Type B pancreatic cell (in vitro differentiated cells): ENCODE measurements around the gene CAMKMT. TPM values are rescaled to one million over a fixed set of nuclear protein-coding genes. Genes with fewer than 3 reads are reported as not detected.

Source experiments
- DNase-seq: peaks from one replicate; pipeline ENCODE4 v3.0.0; 2021; ENCODE audit warnings: mixed read lengths; ENCODE audit not compliant: unreplicated experiment; ENCODE audit errors: extremely low spot score
- H3K27ac Mint-ChIP-seq: 2 replicates; pipeline ENCODE4 v1.8.0; 2021; ENCODE audit warnings: mild to moderate bottlenecking, mixed read lengths
- H3K27me3 Mint-ChIP-seq: 2 replicates; pipeline ENCODE4 v1.8.0; 2021; ENCODE audit warnings: mixed read lengths
- H3K36me3 Mint-ChIP-seq: 2 replicates; pipeline ENCODE4 v1.8.0; 2021; ENCODE audit warnings: mixed read lengths
- H3K4me1 Mint-ChIP-seq: one replicate; pipeline ENCODE4 v1.8.0; 2021; ENCODE audit warnings: mixed read lengths; ENCODE audit not compliant: unreplicated experiment
- H3K4me3 Mint-ChIP-seq: 2 replicates; pipeline ENCODE4 v1.8.0; 2021; ENCODE audit warnings: mild to moderate bottlenecking, mixed read lengths
- H3K9me3 Mint-ChIP-seq: 2 replicates; pipeline ENCODE4 v1.8.0; 2021; ENCODE audit warnings: mixed read lengths
- CTCF ChIP-seq: fragments of 200-600 bp; sonication (generic); conservative IDR thresholded peaks from 2 replicates; pipeline ENCODE4 v1.5.0; 2021; ENCODE audit warnings: antibody characterized with exemption, mild to moderate bottlenecking
- total RNA-seq: library from RNA; stranded (reverse); gene quantifications from 2 replicates; pipeline ENCODE4 v1.2.1, GENCODE V29; 2021; ENCODE audit warnings: low replicate concordance

Gene CAMKMT
- total RNA-seq, 1 donor from 2014 or later: 7.7 TPM

- TF ChIP-seq CTCF: no peak
- H3K4me1 Mint-ChIP-seq: peaks cover under 1% of the 10 kb centered on the region
- peaks cover 15% of the 10 kb centered on the region for H3K27me3 Mint-ChIP-seq
- H3K27ac Mint-ChIP-seq: no peak overlapping the region
- no peaks in the 10 kb centered on the region for H3K9me3 Mint-ChIP-seq
- H3K36me3 Mint-ChIP-seq: no peaks in the 10 kb centered on the region
- no peak overlapping the region for H3K4me3 Mint-ChIP-seq
- no peak for DNase-seq
These were observed 312.9 kb downstream of the CAMKMT start for GRCh38 chr2:44674473-44675284.

GRCh38 chr2:44676379-44676778 lies 314.6 kb downstream of the CAMKMT start:
- no peak for TF ChIP-seq CTCF
- no peak overlapping the region for H3K27ac Mint-ChIP-seq
- H3K27me3 Mint-ChIP-seq: peaks cover 20% of the 10 kb centered on the region
- H3K4me1 Mint-ChIP-seq: peaks cover 16% of the 10 kb centered on the region
- no peak overlapping the region for H3K4me3 Mint-ChIP-seq
- DNase-seq: no peak
- no peaks in the 10 kb centered on the region for H3K36me3 Mint-ChIP-seq
- H3K9me3 Mint-ChIP-seq: no peaks in the 10 kb centered on the region

- peaks cover 3% of the 10 kb centered on the region for H3K9me3 Mint-ChIP-seq
- H3K27ac Mint-ChIP-seq: no peak overlapping the region
- no peak for TF ChIP-seq CTCF
- no peaks in the 10 kb centered on the region for H3K36me3 Mint-ChIP-seq
- peaks cover 10% of the 10 kb centered on the region for H3K27me3 Mint-ChIP-seq
- no peak for DNase-seq
- H3K4me1 Mint-ChIP-seq: peaks cover 19% of the 10 kb centered on the region
- H3K4me3 Mint-ChIP-seq: no peak overlapping the region
These were observed 317.8 kb downstream of the CAMKMT start for GRCh38 chr2:44679584-44679983.

GRCh38 chr2:44679990-44680389 lies 318.2 kb downstream of the CAMKMT start:
- Mint-ChIP-seq H3K4me3 (no peak overlapping the region), H3K27ac (no peak overlapping the region), H3K36me3 (no peaks in the 10 kb centered on the region), H3K9me3 (peaks cover 3% of the 10 kb centered on the region), H3K4me1 (peaks cover 19% of the 10 kb centered on the region), H3K27me3 (peaks cover 10% of the 10 kb centered on the region)
- DNase-seq: no peak
- TF ChIP-seq CTCF: no peak

GRCh38 chr2:44680424-44680971 lies 318.8 kb downstream of the CAMKMT start:
- no peak overlapping the region for H3K27ac Mint-ChIP-seq
- no peak overlapping the region for H3K4me3 Mint-ChIP-seq

More at GRCh38 chr2:44680424-44680971, 318.8 kb downstream of the CAMKMT start:
- Mint-ChIP-seq H3K4me1 (peaks cover 19% of the 10 kb centered on the region), H3K9me3 (peaks cover 3% of the 10 kb centered on the region), H3K27me3 (peaks cover 13% of the 10 kb centered on the region), H3K36me3 (no peaks in the 10 kb centered on the region)
- DNase-seq: no peak
- TF ChIP-seq CTCF: no peak
